Adipose tissue (tissue), 3 donors: ENCODE data around the gene CEACAM19. TPM values are rescaled to one million over a fixed set of nuclear protein-coding genes. Genes with fewer than 3 reads are reported as not detected.

ENCODE experiments used
- H3K27ac ChIP-seq: one replicate; pipeline ENCODE4 v1.5.1; 2013; ENCODE audit warnings: low read depth, low read length
- WGBS, 3 donors: extraction: QIAGEN DNeasy Blood & Tissue Kit; methylation state at CpG; one replicate each; pipeline ENCODE4 v1.1.7; 2013; 5-methylcytosine and 5-hydroxymethylcytosine counted together
- polyA plus RNA-seq, 3 donors: library from polyadenylated mRNA; stranded (reverse); fragments of 200-250 nt; gene quantifications; one replicate each; pipeline ENCODE4 v1.2.3, GENCODE V29; 2013
- donor health status: healthy with polysubstance abuse.
- donor health status: Bipolar disorder and iron deficiency.
- donor health status: healthy.

The CEACAM19 gene
- polyA plus RNA-seq, 3 donors = 2.7 to 4.8 (median 3.8) TPM

GRCh38 chr19:44687888-44688287 lies 16.6 kb downstream of the CEACAM19 start:
- 86 to 92% (median 86%) methylated on average over 7 of the region's 7 CpGs for WGBS, 3 donors
- H3K27ac ChIP-seq = no peak overlapping the region

- H3K27ac ChIP-seq = no peak overlapping the region
- WGBS, 3 donors = 39 to 43% (median 41%) methylated on average over 11 of the region's 11 CpGs
Observed at GRCh38 chr19:44689290-44690130, 18.2 kb downstream of the CEACAM19 start.

- 81 to 85% (median 82%) methylated on average over 3 of the region's 3 CpGs for WGBS, 3 donors
- no peak overlapping the region for H3K27ac ChIP-seq
Observed at GRCh38 chr19:44690131-44690440, 18.8 kb downstream of the CEACAM19 start.

GRCh38 chr19:44692379-44692721 lies 21.1 kb downstream of the CEACAM19 start:
- 22 to 41% (median 36%) methylated on average over 5 of the region's 5 CpGs for WGBS, 3 donors
- H3K27ac ChIP-seq = no peak overlapping the region

- H3K27ac ChIP-seq = no peak overlapping the region
- 63 to 97% (median 84%) methylated on average over 2 of the region's 2 CpGs for WGBS, 3 donors
Observed at GRCh38 chr19:44694184-44694579, 22.9 kb downstream of the CEACAM19 start.

- 35 to 62% (median 55%) methylated on average over 22 of the region's 22 CpGs for WGBS, 3 donors
Observed at GRCh38 chr19:44696939-44697669, 25.8 kb downstream of the CEACAM19 start.

GRCh38 chr19:44697670-44698034 lies 26.4 kb downstream of the CEACAM19 start:
- 45 to 85% (median 77%) methylated on average over 4 of the region's 4 CpGs for WGBS, 3 donors
- H3K27ac ChIP-seq = no peak overlapping the region

More at GRCh38 chr19:44696939-44697669, 25.8 kb downstream of the CEACAM19 start:
- H3K27ac ChIP-seq = no peak overlapping the region

GRCh38 chr19:44698492-44699201 lies 27.4 kb downstream of the CEACAM19 start, which contains the start of gene CEACAM16:
CEACAM16 (plus strand) TSS chr19:44699151; CDS start chr19:44701457, 2,306 bp downstream.
- H3K27ac ChIP-seq = no peak within 1 kb of the TSS
- 72 to 88% (median 85%) methylated on average over 12 to 13 of the region's 13 CpGs for WGBS, 3 donors

- no peak overlapping the region for H3K27ac ChIP-seq
- 88 to 95% (median 93%) methylated on average over 5 of the region's 5 CpGs for WGBS, 3 donors
Observed at GRCh38 chr19:44700547-44700946, 29.3 kb downstream of the CEACAM19 start.

- no peak overlapping the region for H3K27ac ChIP-seq
- WGBS, 3 donors = 85 to 93% (median 86%) methylated on average over 14 to 15 of the region's 15 CpGs
Observed at GRCh38 chr19:44701228-44701627, 29.9 kb downstream of the CEACAM19 start.

GRCh38 chr19:44702551-44703176 lies 31.4 kb downstream of the CEACAM19 start:
- 86 to 88% (median 87%) methylated on average over 17 of the region's 17 CpGs for WGBS, 3 donors
- H3K27ac ChIP-seq = no peak overlapping the region

- 89 to 93% (median 90%) methylated on average over 28 of the region's 28 CpGs for WGBS, 3 donors
- H3K27ac ChIP-seq = no peak overlapping the region
Observed at GRCh38 chr19:44703336-44704078, 32.2 kb downstream of the CEACAM19 start.

- H3K27ac ChIP-seq = no peak overlapping the region
- 86 to 93% (median 93%) methylated on average over 1 of the region's 1 CpG for whole genome bisulfite sequencing, 3 donors
Observed at GRCh38 chr19:44704982-44705381, 33.7 kb downstream of the CEACAM19 start.

GRCh38 chr19:44705502-44706010 lies 34.3 kb downstream of the CEACAM19 start:
- 94 to 95% (median 94%) methylated on average over 12 of the region's 12 CpGs for WGBS, 3 donors
- H3K27ac ChIP-seq = no peak overlapping the region

GRCh38 chr19:44706506-44707236 lies 35.4 kb downstream of the CEACAM19 start:
- WGBS, 3 donors = 86 to 92% (median 88%) methylated on average over 6 of the region's 6 CpGs
- H3K27ac ChIP-seq = no peak overlapping the region

GRCh38 chr19:44707794-44708193 lies 36.5 kb downstream of the CEACAM19 start:
- 93 to 97% (median 95%) methylated on average over 19 to 20 of the region's 20 CpGs for WGBS, 3 donors
- H3K27ac ChIP-seq = no peak overlapping the region

- 78 to 89% (median 80%) methylated on average over 5 of the region's 5 CpGs for WGBS, 3 donors
- H3K27ac ChIP-seq = no peak overlapping the region
Observed at GRCh38 chr19:44708940-44709339, 37.7 kb downstream of the CEACAM19 start.
